HG03432 (cell line): Measurements from ENCODE around the gene CACNA1S.

Experiments
- ATAC-seq: cut with Tn5 transposase; IDR thresholded peaks from one replicate; pipeline ENCODE4 v1.9.1; 2021; ENCODE audit warnings: mild to moderate bottlenecking, moderate library complexity; ENCODE audit not compliant: unreplicated experiment

Gene CACNA1S

DNA sequence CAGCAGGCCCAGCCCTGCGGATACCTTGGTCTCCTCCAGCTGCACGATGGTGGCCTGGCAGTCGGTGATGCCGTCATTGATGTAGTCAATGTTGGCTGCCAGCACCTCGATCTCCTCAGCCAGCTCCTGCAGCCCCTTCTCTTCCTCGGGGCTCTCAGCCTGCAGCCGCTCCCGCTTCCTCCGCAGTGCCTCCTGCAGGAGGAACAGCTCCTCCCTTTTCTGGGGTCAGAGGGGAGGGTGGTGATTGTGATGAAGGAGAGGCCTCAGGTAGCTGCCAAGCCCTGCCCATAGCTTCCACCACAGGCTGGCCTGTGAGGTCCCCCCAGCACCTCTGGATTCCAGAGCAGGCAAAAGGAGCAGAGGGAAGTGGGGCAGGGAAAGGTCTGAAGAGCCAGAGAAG lies 122.1 kb downstream of the CACNA1S start:
- ATAC-seq = no peak
